Panc1 (cell line): ENCODE measurements around the gene TP53BP2.

Experiments
- CTCF ChIP-seq: fragments of 450-650 bp; IDR thresholded peaks from 2 replicates; pipeline ENCODE4 v1.5.1; 2017; ENCODE audit warnings: mild to moderate bottlenecking
- POLR2AphosphoS5 ChIP-seq: IDR thresholded peaks from 2 replicates; pipeline ENCODE4 v1.6.1; 2012; ENCODE audit warnings: mild to moderate bottlenecking, low read depth, low read length, moderate library complexity
- TF ChIP-seq, protein P1 (sequence below), 2 experiments: IDR thresholded peaks; 2 replicates each; pipeline ENCODE4 v1.6.1; 2011 to 2012; ENCODE audit warnings: low read depth in 2 of 2, control low read depth in 1 of 2, low read length in 1 of 2, mild to moderate bottlenecking in 1 of 2, moderate library complexity in 1 of 2; ENCODE audit not compliant: insufficient read depth in 1 of 2

- TF ChIP-seq CTCF (no peak), POLR2AphosphoS5 (no peak)
- TF ChIP-seq, protein P1, sequence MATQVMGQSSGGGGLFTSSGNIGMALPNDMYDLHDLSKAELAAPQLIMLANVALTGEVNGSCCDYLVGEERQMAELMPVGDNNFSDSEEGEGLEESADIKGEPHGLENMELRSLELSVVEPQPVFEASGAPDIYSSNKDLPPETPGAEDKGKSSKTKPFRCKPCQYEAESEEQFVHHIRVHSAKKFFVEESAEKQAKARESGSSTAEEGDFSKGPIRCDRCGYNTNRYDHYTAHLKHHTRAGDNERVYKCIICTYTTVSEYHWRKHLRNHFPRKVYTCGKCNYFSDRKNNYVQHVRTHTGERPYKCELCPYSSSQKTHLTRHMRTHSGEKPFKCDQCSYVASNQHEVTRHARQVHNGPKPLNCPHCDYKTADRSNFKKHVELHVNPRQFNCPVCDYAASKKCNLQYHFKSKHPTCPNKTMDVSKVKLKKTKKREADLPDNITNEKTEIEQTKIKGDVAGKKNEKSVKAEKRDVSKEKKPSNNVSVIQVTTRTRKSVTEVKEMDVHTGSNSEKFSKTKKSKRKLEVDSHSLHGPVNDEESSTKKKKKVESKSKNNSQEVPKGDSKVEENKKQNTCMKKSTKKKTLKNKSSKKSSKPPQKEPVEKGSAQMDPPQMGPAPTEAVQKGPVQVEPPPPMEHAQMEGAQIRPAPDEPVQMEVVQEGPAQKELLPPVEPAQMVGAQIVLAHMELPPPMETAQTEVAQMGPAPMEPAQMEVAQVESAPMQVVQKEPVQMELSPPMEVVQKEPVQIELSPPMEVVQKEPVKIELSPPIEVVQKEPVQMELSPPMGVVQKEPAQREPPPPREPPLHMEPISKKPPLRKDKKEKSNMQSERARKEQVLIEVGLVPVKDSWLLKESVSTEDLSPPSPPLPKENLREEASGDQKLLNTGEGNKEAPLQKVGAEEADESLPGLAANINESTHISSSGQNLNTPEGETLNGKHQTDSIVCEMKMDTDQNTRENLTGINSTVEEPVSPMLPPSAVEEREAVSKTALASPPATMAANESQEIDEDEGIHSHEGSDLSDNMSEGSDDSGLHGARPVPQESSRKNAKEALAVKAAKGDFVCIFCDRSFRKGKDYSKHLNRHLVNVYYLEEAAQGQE (IDR thresholded peaks at IDR 0.05; ENCODE audit: insufficient read depth in 1 of 2, low read depth in 2 of 2, low read length in 1 of 2): no peak
Observed at GRCh38 chr1:223813645-223814044, 32.1 kb downstream of the TP53BP2 start.
